OCI-M1 (cell line): ENCODE results near the gene ATIC.

Experiments
- DNase-seq: peaks from one replicate; lab custom pipeline; 2025; lab: John Stamatoyannopoulos, UW

Gene ATIC

GRCh38 chr2:215399067-215399716 lies 87.3 kb downstream of the ATIC start:
- DNase-seq = no peak
